ENCODE measurements around the gene PLD4. TPM values are rescaled to one million over a fixed set of nuclear protein-coding genes. Genes with fewer than 3 reads are reported as not detected.

The PLD4 gene
- 1 to 10 TPM; 1.2 to 5.4 TPM for total RNA-seq

GRCh38 chr14:104924421-104925213, at the start of gene PLD4:
Gene PLD4, plus strand, starts transcription at chr14:104924879. Its CDS starts 2,262 bp downstream, at chr14:104927141.
- no peak for DNase-seq (ENCODE audit: low spot score)
- 73% methylated on average over 14 of the region's 14 CpGs for WGBS
- intact Hi-C loops (cut with DNase I), result no loop called here
- TF ChIP-seq POLR2AphosphoS5 (IDR thresholded peaks at IDR 0.05) (no peak), POLR2A (IDR thresholded peaks at IDR 0.05) (no peak), CTCF (IDR thresholded peaks at IDR 0.05) (no peak)
- Histone ChIP-seq H3K27me3 (replicated peaks; ENCODE audit: insufficient read depth) (no peaks in the 10 kb centered on the region), H3K4me1 (replicated peaks) (no peaks in the 10 kb centered on the region), H3K27ac (no peak within 1 kb of the TSS), H3K36me3 (no peaks in the 10 kb centered on the region), H3K9me3 (no peaks in the 10 kb centered on the region), H3K4me3 (no peak within 1 kb of the TSS)

- intact Hi-C loops (cut with DNase I), result no loop called here
- H3K4me1 ChIP-seq (replicated peaks), result peaks cover 3% of the 10 kb centered on the region
- no peaks in the 10 kb centered on the region for H3K27me3 ChIP-seq (replicated peaks; ENCODE audit: insufficient read depth)
- DNase-seq (ENCODE audit: low spot score), result no peak
- no peak overlapping the region for H3K4me3 ChIP-seq
- H3K27ac ChIP-seq, result no peak overlapping the region
- H3K36me3 ChIP-seq, result no peaks in the 10 kb centered on the region
- WGBS, result 95% methylated on average over 13 of the region's 13 CpGs
- H3K9me3 ChIP-seq, result no peaks in the 10 kb centered on the region
- TF ChIP-seq POLR2A (IDR thresholded peaks at IDR 0.05) (no peak), POLR2AphosphoS5 (IDR thresholded peaks at IDR 0.05) (no peak), CTCF (IDR thresholded peaks at IDR 0.05) (no peak)
These were observed 49.3 kb upstream of the PLD4 start for GRCh38 chr14:104875412-104875751.

GRCh38 chr14:104875811-104876210, 48.9 kb upstream of the PLD4 start:
- Histone ChIP-seq H3K36me3 (no peaks in the 10 kb centered on the region), H3K4me1 (replicated peaks) (peaks cover 3% of the 10 kb centered on the region), H3K9me3 (no peaks in the 10 kb centered on the region), H3K27ac (no peak overlapping the region), H3K27me3 (replicated peaks; ENCODE audit: insufficient read depth) (no peaks in the 10 kb centered on the region), H3K4me3 (no peak overlapping the region)
- intact Hi-C loops (cut with DNase I), result no loop called here
- TF ChIP-seq POLR2AphosphoS5 (IDR thresholded peaks at IDR 0.05) (no peak), CTCF (IDR thresholded peaks at IDR 0.05) (no peak), POLR2A (IDR thresholded peaks at IDR 0.05) (no peak)
- DNase-seq (ENCODE audit: low spot score), result no peak
- WGBS, result 92% methylated on average over 8 of the region's 8 CpGs

GRCh38 chr14:104876251-104876699, 48.4 kb upstream of the PLD4 start:
- Histone ChIP-seq H3K4me1 (replicated peaks) (peaks cover 3% of the 10 kb centered on the region), H3K9me3 (no peaks in the 10 kb centered on the region), H3K27ac (no peak overlapping the region), H3K27me3 (replicated peaks; ENCODE audit: insufficient read depth) (no peaks in the 10 kb centered on the region), H3K4me3 (no peak overlapping the region), H3K36me3 (no peaks in the 10 kb centered on the region)
- DNase-seq (ENCODE audit: low spot score), result no peak
- no peak for TF ChIP-seq POLR2A (IDR thresholded peaks at IDR 0.05)
- no peak for TF ChIP-seq POLR2AphosphoS5 (IDR thresholded peaks at IDR 0.05)
- no peak for TF ChIP-seq CTCF (IDR thresholded peaks at IDR 0.05)
- WGBS, result 79% methylated on average over 5 of the region's 8 CpGs
- intact Hi-C loops (cut with DNase I), result no loop called here
